ENCODE data around the gene UBN1.
"Not testable (repeated sequence)": the region's sequence is repeated elsewhere in the genome, so short reads cannot be mapped to it uniquely, and the experiment has no call there.

UBN1 gene

DNA sequence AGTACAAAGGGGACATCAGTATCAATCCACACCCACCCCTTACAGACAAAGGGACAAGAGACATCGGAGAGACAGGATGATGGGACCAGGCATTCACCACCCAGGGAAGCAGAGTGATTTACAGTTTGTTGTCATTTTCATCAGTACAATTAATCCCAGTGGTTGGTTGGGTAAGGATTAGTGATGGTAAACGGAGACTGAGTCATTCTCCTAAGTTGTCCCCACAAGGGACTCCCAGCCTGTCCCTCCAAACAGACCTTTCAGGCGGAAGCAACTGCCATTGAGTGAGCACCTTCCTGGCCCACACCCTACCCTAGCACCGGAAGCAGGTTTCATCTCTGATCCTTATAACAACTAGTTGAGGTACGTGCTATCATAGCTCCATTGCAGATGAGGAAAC is 78.5 kb downstream of the UBN1 start:
- no peak for DNase-seq (ENCODE audit: low read depth)

DNA sequence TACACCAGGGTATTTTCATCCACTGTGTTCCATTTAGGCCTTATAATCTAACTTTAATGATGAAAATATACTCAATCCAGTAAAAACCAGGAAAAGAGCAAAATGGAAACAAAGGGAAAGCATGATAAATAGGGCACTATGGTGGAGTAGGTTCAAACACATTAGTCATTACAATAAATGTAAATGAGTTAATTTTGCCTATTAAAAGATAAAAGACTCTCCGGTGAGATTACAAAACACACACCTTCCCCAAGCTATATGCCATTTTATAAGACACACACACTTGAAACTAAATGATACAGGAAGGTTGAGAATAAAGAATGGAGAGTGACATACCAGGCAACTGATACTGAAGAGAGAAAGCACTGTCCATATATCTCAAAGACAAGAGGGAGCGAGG is 79.6 kb downstream of the UBN1 start:
- no peak for DNase-seq (ENCODE audit: low read depth)
- no peak overlapping the region for H3K4me3 ChIP-seq (ENCODE audit: low read depth, low read length)
- TF ChIP-seq, protein P1, sequence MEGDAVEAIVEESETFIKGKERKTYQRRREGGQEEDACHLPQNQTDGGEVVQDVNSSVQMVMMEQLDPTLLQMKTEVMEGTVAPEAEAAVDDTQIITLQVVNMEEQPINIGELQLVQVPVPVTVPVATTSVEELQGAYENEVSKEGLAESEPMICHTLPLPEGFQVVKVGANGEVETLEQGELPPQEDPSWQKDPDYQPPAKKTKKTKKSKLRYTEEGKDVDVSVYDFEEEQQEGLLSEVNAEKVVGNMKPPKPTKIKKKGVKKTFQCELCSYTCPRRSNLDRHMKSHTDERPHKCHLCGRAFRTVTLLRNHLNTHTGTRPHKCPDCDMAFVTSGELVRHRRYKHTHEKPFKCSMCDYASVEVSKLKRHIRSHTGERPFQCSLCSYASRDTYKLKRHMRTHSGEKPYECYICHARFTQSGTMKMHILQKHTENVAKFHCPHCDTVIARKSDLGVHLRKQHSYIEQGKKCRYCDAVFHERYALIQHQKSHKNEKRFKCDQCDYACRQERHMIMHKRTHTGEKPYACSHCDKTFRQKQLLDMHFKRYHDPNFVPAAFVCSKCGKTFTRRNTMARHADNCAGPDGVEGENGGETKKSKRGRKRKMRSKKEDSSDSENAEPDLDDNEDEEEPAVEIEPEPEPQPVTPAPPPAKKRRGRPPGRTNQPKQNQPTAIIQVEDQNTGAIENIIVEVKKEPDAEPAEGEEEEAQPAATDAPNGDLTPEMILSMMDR (IDR thresholded peaks at IDR 0.05; ENCODE audit: insufficient read depth, low read depth, low read length, missing control alignments), result no peak

More for the DNA sequence above, 78.5 kb downstream of the UBN1 start:
- TF ChIP-seq, protein P1 (IDR thresholded peaks at IDR 0.05; ENCODE audit: insufficient read depth, low read depth, low read length, missing control alignments), result no peak
- H3K4me3 ChIP-seq (ENCODE audit: low read depth, low read length), result no peak overlapping the region

DNA sequence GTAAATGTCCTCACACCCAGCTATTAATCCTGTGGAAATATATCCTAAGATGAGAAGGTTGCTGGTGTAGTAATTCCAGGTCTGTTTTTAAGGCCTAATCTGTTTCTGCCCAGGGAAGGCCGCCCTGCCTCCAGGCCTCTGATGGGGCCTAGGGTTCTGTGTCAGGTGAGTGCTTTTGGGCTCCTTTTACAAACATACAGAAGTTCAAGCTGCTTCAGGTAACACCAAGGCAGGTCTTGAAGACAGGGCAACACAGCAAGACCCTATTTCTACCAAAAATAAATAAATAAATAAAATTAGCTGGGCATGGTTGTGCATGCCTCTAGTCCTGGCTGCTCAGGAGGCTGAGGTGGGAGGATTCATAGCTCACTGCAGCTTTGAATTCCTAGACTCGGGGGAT is 80.4 kb downstream of the UBN1 start:
- no peak for DNase-seq (ENCODE audit: low read depth)
- TF ChIP-seq, protein P1 (IDR thresholded peaks at IDR 0.05; ENCODE audit: insufficient read depth, low read depth, low read length, missing control alignments), result no peak

DNA sequence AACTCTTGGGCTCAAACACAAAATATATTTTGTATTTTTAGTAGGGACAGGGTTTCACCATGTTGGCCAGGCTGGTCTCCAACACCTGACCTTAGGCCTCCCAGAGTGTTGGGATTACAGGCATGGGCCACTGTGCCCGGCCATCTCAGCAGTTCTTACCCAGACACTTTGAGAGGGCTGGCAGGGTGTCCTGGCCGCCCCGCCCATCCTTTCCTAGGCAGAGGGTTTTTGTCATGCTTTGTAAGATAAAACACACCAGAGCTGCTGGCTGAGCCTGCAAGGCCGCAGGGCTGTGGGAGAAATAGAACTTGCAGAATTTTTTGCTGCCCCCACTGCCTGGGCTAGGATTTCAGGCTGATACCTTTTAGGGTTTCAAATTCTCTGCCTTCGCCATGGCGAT is 80.9 kb downstream of the UBN1 start:
- DNase-seq (ENCODE audit: low read depth), result no peak
- TF ChIP-seq, protein P1 (IDR thresholded peaks at IDR 0.05; ENCODE audit: insufficient read depth, low read depth, low read length, missing control alignments), result no peak
- no peak overlapping the region for H3K4me3 ChIP-seq (ENCODE audit: low read depth, low read length)

More for the DNA sequence above, 80.4 kb downstream of the UBN1 start:
- H3K4me3 ChIP-seq (ENCODE audit: low read depth, low read length), result no peak overlapping the region

DNA sequence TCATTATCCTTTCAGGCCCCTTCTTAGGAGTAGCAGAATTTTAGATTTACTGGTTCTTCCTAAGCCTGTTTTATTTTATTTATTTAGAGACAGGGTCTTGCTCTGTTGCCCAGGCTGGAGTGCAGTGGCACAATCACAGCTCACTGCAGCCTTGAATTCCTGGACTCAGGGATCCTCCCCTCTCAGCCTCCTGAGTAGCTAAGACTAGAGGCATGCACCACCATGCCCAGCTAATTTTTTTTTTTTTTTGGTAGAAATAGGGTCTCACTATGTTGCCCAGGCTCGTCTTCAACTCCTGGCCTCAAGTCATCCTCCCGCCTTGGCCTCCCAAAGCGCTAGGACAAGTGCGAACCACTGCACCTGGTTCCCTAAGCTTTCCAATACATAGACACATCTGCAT is 82.3 kb downstream of the UBN1 start:
- DNase-seq (ENCODE audit: low read depth); H3K4me3 ChIP-seq (ENCODE audit: low read depth, low read length): not testable (repeated sequence)

DNA sequence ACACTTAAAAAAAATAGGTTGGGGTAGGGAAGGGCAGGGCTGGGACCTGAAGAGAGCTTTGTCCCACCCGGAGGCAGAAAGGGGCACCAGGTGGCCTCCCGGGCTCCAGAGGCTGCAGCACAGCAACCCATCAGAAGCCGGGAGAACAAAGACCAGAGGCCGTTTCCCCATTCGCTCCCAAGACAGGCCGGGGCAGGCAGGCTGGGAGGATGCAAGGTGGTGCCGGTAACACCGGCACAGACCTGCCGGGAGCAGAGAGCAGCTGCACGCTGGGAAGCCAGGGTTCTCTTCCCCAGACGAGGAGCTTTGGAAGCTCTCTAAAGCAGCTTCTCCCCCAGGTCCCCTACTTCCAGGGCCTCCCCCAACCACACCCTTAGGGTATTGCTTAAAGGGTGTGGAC is 84.1 kb downstream of the UBN1 start:
- H3K4me3 ChIP-seq (ENCODE audit: low read depth, low read length), result no peak overlapping the region
- TF ChIP-seq, protein P1 (IDR thresholded peaks at IDR 0.05; ENCODE audit: insufficient read depth, low read depth, low read length, missing control alignments), result no peak
- no peak for DNase-seq (ENCODE audit: low read depth)

All from GM12865 (cell line).